Right atrium auricular region (tissue), 2 donors: ENCODE measurements around the gene IFITM1. TPM values are rescaled to one million over a fixed set of nuclear protein-coding genes. Genes with fewer than 3 reads are reported as not detected.

Experiments used
- DNase-seq: peaks from one replicate; pipeline ENCODE4 v3.0.0-alpha.2; 2019; ENCODE audit warnings: low spot score
- H3K27ac ChIP-seq, 2 donors: fragments of 200-600 bp; sonication (generic); 1 replicate in 1 of 2; 2 replicates in 1 of 2; pipeline ENCODE4 v1.5.1; 2016 to 2019
- H3K27me3 ChIP-seq, 2 donors: fragments of 200-600 bp; sonication (generic); one replicate each; pipeline versions ENCODE4 v1.5.1 to v1.6.0; 2017 to 2019
- H3K36me3 ChIP-seq: fragments of 200-600 bp; sonication (generic); one replicate; pipeline ENCODE4 v1.5.1; 2016
- H3K4me1 ChIP-seq, 2 donors: fragments of 200-600 bp; sonication (generic); one replicate each; pipeline versions ENCODE4 v1.5.1 to v1.6.0; 2017 to 2019
- H3K4me3 ChIP-seq, 2 donors: fragments of 200-600 bp; sonication (generic); 1 replicate in 1 of 2; 2 replicates in 1 of 2; pipeline ENCODE4 v1.5.1; 2017 to 2019; ENCODE audit warnings: mild to moderate bottlenecking in 1 of 2, moderate library complexity in 1 of 2
- H3K9me3 ChIP-seq, 2 donors: fragments of 200-600 bp; sonication (generic); one replicate each; pipeline ENCODE4 v1.5.1; 2019
- total RNA-seq, 2 donors: library from RNA; depleted of rRNA; stranded (reverse); fragments of >200 nt; gene quantifications; one replicate each; pipeline ENCODE4 v1.1.0, GENCODE V29; 2016
- TF ChIP-seq, protein P1 (sequence below), 2 donors: fragments of 200-600 bp; sonication (generic); IDR thresholded peaks; one replicate each; pipeline ENCODE4 v1.5.1; 2019; ENCODE audit warnings: antibody characterized with exemption in 2 of 2

IFITM1 gene
- total RNA-seq, 2 donors from 2014 or later: 82.3 to 241 TPM

DNA sequence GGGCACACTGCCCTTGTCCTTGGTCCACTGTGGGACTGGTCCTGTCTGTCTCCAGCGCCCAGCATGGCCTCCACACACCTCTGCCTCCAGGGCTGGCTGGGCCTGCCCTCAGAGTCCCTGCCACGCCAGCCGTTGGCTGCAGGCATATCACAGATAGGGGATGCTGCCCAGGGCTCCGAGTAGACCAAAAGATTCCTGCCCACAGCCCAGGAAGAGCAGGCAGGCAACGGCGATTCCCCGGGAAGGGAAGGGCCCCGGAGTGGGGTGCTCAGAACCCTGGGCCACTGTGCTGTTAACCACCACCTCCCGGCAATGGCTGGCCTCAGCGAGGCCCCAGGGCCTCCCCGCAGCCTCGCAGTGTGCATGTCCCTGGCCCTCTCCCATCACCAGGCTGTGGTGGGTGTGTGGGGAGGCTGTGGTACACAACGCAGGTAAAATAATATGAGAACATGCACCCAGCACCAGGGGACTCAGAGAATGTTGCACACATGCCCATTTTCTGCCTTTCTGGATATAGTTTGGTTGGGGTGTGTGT is 16.7 kb upstream of the IFITM1 start:
- H3K4me1 ChIP-seq: peaks cover 0 to 7% of the 10 kb centered on the region in 2 donors
- no peak overlapping the region for H3K27ac ChIP-seq
- H3K4me3 ChIP-seq: no peak overlapping the region
- DNase-seq: no peak
- peaks cover 0 to 9% of the 10 kb centered on the region in 2 donors for H3K27me3 ChIP-seq
- no peaks in the 10 kb centered on the region for H3K9me3 ChIP-seq
- H3K36me3 ChIP-seq: no peaks in the 10 kb centered on the region
- TF ChIP-seq, protein P1, sequence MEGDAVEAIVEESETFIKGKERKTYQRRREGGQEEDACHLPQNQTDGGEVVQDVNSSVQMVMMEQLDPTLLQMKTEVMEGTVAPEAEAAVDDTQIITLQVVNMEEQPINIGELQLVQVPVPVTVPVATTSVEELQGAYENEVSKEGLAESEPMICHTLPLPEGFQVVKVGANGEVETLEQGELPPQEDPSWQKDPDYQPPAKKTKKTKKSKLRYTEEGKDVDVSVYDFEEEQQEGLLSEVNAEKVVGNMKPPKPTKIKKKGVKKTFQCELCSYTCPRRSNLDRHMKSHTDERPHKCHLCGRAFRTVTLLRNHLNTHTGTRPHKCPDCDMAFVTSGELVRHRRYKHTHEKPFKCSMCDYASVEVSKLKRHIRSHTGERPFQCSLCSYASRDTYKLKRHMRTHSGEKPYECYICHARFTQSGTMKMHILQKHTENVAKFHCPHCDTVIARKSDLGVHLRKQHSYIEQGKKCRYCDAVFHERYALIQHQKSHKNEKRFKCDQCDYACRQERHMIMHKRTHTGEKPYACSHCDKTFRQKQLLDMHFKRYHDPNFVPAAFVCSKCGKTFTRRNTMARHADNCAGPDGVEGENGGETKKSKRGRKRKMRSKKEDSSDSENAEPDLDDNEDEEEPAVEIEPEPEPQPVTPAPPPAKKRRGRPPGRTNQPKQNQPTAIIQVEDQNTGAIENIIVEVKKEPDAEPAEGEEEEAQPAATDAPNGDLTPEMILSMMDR (IDR thresholded peaks at IDR 0.05): no peak

DNA sequence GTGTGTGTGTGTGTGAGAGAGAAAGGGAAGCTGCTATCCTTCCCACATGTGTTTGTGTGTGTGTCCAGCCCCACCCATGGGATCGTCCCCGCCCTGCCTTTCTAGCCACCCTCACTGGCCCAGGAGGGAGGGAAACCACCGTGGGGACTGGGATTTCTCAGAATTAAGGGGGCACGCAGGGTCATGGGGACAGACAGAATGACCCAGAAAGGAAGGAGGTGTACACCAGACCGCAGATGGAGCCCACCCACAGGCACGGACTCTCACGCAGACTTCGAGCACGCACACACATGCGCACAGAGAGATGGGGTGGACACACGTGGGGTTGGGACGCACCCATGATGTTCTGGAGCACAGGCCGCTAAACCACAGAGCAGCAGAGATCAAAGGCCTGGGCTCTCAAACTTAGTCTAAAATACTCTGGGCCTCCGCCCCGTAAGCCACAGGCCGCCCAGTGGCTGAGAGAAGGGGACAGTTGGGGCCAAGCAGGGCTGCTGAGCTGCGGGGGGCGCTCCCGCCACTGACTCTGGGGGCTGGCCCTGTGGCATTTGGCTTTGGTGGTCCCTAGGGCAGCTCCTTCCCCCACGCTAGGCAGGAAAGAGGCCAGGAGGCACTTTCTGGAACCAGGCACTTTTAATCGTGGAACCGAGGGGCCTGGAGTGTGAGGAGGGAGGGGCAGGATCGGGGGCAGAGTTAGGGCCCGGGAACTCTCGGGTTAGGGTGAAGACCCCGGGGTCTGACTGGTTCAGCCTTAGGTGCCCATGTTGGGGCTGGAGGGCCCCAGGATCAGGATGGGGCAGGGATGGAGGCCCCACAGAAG is 16.0 kb upstream of the IFITM1 start:
- Histone ChIP-seq H3K27ac (no peak overlapping the region), H3K27me3 (peaks cover 0 to 9% of the 10 kb centered on the region in 2 donors), H3K36me3 (no peaks in the 10 kb centered on the region), H3K9me3 (no peaks in the 10 kb centered on the region), H3K4me1 (peaks cover 0 to 7% of the 10 kb centered on the region in 2 donors), H3K4me3 (no peak overlapping the region)
- no peak for DNase-seq
- TF ChIP-seq, protein P1 (IDR thresholded peaks at IDR 0.05): no peak

DNA sequence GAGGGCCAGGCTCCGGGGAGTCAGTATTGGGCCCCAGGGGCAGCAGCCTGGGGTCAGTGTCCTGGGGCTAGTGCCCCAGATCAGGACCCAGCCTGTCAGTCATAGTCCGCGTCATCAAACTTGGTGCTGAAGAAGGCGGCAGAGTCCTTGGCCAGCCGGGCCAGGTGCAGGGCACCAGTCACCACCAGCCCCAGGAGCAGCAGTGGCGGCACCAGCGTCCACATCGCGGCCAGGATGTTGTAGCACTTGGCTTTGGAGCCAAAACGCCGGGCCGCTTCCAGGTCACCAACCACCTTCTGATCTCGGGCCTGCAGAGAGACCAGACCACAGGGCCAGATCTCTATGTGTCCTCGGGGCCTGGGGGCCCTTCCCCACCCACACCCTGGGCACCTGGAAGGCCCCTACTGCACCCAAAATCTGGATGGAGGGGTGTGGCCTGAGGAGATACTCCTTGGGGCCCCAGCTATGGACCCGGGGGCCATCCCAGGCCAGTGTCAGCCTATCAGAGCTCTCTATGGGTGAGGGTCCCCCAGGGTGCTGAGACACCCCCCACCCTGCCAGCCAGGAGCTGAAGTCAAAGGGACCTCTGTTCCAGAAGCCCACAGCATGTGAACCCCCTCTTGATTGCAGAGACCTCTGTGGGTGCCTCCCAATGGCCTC is 15.3 kb upstream of the IFITM1 start:
- peaks cover 0 to 9% of the 10 kb centered on the region in 2 donors for H3K27me3 ChIP-seq
- no peak for DNase-seq
- H3K27ac ChIP-seq: no peak overlapping the region
- no peaks in the 10 kb centered on the region for H3K9me3 ChIP-seq
- no peak overlapping the region for H3K4me3 ChIP-seq
- no peaks in the 10 kb centered on the region for H3K36me3 ChIP-seq
- H3K4me1 ChIP-seq: peaks cover 0 to 7% of the 10 kb centered on the region in 2 donors
- TF ChIP-seq, protein P1 (IDR thresholded peaks at IDR 0.05): no peak

DNA sequence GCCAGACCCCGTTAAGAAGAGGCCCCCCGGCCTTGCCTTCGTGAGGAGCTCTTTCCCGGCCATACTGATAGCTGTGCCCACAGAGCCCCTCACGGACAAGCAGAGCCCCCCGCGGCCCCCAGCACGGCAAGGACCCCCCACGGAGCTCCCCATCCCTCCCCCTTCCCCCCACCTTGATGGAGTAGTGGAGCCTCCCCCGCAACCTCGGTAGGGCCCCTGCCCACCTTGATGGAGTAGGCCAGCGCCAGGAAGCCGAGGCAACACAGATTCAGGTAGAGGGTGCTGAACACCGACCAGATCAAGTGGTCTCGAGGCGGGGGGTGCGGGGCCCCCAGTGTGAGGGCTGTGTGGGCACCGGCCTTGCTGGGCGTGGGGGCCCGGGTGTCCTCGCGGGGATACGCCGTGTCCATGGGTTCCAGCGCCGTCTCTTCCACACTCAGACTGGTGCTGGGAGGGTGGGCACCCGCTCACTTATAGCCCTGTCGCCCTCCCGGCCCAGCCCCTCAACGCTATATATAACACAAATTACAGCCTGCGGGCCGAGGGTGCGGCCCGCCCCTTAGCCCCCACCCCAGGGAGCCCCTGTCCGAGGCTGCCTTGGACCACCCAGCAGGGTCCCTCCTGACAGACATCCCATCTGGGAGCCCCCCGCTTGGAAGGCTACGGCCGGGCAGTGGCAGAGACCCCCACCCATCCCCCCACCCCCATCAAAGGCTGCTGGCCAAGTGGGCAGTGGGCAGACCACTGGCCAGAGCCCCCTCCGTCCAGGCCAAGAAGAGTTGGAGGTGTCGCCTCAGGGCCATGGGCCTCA is 14.6 kb upstream of the IFITM1 start, which contains the start of gene IFITM5:
TSS of gene IFITM5 (minus strand) at position 446 of the 811 bp plus-strand sequence. CDS start at position 410, 36 bp downstream.
- Histone ChIP-seq H3K27ac (no peak within 1 kb of the TSS), H3K4me3 (no peak within 1 kb of the TSS), H3K36me3 (no peaks in the 10 kb centered on the region), H3K9me3 (no peaks in the 10 kb centered on the region), H3K4me1 (peaks cover 0 to 7% of the 10 kb centered on the region in 2 donors), H3K27me3 (peaks cover 0 to 9% of the 10 kb centered on the region in 2 donors)
- TF ChIP-seq, protein P1 (IDR thresholded peaks at IDR 0.05): no peak
- DNase-seq: no peak

DNA sequence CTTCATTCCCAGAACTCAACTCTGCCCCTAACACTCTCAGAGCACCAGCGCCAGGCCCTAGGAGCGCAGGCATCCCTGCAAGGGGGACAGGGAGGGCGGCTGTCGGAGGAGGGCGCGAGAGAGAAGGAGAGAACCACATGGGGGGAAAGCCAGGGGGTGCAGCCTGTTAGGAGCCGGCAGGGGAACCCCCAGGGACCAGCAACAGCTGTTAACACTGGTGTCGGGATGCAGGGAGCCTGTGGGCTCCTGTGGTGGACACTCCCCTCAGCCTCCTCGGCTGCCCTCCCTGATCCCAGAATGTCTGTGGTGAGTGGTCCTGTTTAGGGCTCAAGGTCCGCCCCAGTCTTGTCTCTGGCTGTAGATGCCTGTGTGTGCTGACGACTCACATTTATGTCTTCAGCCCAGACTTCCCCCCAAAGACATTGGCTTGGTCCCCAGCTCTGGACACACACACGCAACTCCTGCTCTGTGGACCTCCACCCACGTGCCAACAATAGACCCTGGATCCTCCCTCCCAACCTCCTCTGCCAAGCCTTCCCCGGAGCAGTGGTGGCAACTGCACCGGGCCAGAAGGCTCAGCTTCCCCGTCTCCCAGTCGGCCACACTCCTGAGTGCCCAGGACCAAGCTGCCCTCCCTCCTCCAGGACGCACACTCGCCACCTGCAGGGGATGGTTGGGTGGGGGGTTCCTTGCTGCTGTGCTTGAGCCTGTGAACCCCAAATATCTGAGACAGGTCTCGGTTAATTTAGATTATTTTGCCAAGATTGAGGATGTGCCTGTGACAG is 13.7 kb upstream of the IFITM1 start:
- Histone ChIP-seq H3K4me1 (peaks cover 0 to 7% of the 10 kb centered on the region in 2 donors), H3K27ac (no peak overlapping the region), H3K4me3 (no peak overlapping the region), H3K36me3 (no peaks in the 10 kb centered on the region), H3K9me3 (no peaks in the 10 kb centered on the region), H3K27me3 (peaks cover 0 to 9% of the 10 kb centered on the region in 2 donors)
- TF ChIP-seq, protein P1 (IDR thresholded peaks at IDR 0.05): no peak
- DNase-seq: no peak
